Aorta (tissue), 5 donors: ENCODE measurements around the gene ANKMY1. TPM values are rescaled to one million over a fixed set of nuclear protein-coding genes. Genes with fewer than 3 reads are reported as not detected.
A peak's percentile ranks its signal among the peaks of the same experiment; 100 is the strongest.

Experiments used
- ATAC-seq: fragments of 200-7000 bp; cut with Tn5 transposase; one replicate; pipeline ENCODE4 v1.9.1; 2022; ENCODE audit warnings: moderate library complexity; ENCODE audit not compliant: low FRiP score
- DNase-seq, 2 donors: peaks; one replicate each; pipeline ENCODE4 v3.0.0-alpha.2; 2020
- H3K27ac ChIP-seq, 2 donors: one replicate each; pipeline ENCODE4 v1.5.1; 2013; ENCODE audit warnings: low read length in 2 of 2, mild to moderate bottlenecking in 2 of 2, moderate library complexity in 2 of 2, control low read depth in 1 of 2, inconsistent platforms in 1 of 2, low read depth in 1 of 2
- H3K27me3 ChIP-seq, 2 donors: one replicate each; pipeline ENCODE4 v1.6.1; 2013; ENCODE audit warnings: control low read depth in 1 of 2, low read length in 1 of 2, mild to moderate bottlenecking in 1 of 2, moderate library complexity in 1 of 2; ENCODE audit not compliant: insufficient read depth in 2 of 2, control insufficient read depth in 1 of 2
- H3K36me3 ChIP-seq, 2 donors: one replicate each; pipeline ENCODE4 v1.6.1; 2013; ENCODE audit warnings: control low read depth in 1 of 2, low read length in 1 of 2, mild to moderate bottlenecking in 1 of 2; ENCODE audit not compliant: insufficient read depth in 2 of 2, control insufficient read depth in 1 of 2
- H3K4me1 ChIP-seq, 2 donors: one replicate each; pipeline ENCODE4 v1.6.1; 2013; ENCODE audit warnings: low read length in 2 of 2, control low read depth in 1 of 2, mild to moderate bottlenecking in 1 of 2, moderate library complexity in 1 of 2; ENCODE audit not compliant: insufficient read depth in 2 of 2, control insufficient read depth in 1 of 2
- H3K4me3 ChIP-seq, 2 donors: one replicate each; pipeline ENCODE4 v1.5.1; 2013; ENCODE audit warnings: low read length in 2 of 2, control low read depth in 1 of 2, mild to moderate bottlenecking in 1 of 2
- H3K9me3 ChIP-seq: one replicate; pipeline ENCODE4 v1.6.1; 2013; ENCODE audit warnings: mild to moderate bottlenecking, low read length; ENCODE audit not compliant: control insufficient read depth
- WGBS, 2 donors: extraction: QIAGEN DNeasy Blood & Tissue Kit; methylation state at CpG; one replicate each; pipeline ENCODE4 v1.1.7; 2013; 5-methylcytosine and 5-hydroxymethylcytosine counted together
- intact Hi-C, 2 donors: fragments of 100-400 bp; cut with DNase I; formaldehyde crosslinking; loops; one replicate each; pipeline versions ENCODE4 v1.14.2 to v1.15.0; 2022
- long read RNA-seq, 2 donors: library from polyadenylated mRNA; unstranded; transcript quantifications; one replicate each; pipeline ENCODE4 v2.0.0, GENCODE V29; 2020 to 2021
- polyA plus RNA-seq, 2 donors: library from polyadenylated mRNA; stranded (reverse); fragments of 200-250 nt; gene quantifications; one replicate each; pipeline ENCODE4 v1.2.3, GENCODE V29; 2013
- total RNA-seq, 2 donors: library from RNA; stranded (reverse); fragmentation: NEBNext Ultra II Directional; extraction: Animal tissue kit (Norgen Biotek cat#: 25700); gene quantifications; one replicate each; pipeline ENCODE4 v1.2.1, GENCODE V29; 2021
- donor health status: healthy with polysubstance abuse.
- donor health status: Bipolar disorder and iron deficiency.
- donor health status: DM: no; HTN: no; CAD: no.
- donor health status: DM: no; HTN: no; CAD: no.
- donor health status: DM: yes; HTN: yes; CAD: no.

The ANKMY1 gene, protein sequence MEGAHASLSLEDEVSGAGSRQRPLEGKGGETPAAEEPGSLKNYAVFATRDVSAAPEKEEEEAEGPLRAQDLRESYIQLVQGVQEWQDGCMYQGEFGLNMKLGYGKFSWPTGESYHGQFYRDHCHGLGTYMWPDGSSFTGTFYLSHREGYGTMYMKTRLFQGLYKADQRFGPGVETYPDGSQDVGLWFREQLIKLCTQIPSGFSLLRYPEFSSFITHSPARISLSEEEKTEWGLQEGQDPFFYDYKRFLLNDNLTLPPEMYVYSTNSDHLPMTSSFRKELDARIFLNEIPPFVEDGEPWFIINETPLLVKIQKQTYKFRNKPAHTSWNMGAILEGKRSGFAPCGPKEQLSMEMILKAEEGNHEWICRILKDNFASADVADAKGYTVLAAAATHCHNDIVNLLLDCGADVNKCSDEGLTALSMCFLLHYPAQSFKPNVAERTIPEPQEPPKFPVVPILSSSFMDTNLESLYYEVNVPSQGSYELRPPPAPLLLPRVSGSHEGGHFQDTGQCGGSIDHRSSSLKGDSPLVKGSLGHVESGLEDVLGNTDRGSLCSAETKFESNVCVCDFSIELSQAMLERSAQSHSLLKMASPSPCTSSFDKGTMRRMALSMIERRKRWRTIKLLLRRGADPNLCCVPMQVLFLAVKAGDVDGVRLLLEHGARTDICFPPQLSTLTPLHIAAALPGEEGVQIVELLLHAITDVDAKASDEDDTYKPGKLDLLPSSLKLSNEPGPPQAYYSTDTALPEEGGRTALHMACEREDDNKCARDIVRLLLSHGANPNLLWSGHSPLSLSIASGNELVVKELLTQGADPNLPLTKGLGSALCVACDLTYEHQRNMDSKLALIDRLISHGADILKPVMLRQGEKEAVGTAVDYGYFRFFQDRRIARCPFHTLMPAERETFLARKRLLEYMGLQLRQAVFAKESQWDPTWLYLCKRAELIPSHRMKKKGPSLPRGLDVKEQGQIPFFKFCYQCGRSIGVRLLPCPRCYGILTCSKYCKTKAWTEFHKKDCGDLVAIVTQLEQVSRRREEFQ
- total RNA-seq (10 to 100 TPM; 10.4 to 22.0 TPM), polyA plus RNA-seq (1 to 10 TPM; 6.2 to 6.6 TPM)
- long read RNA-seq, donor 1, transcript ANKMY1-208 (5 exons, 3,304 nt) = major isoform, 8 of 23 reads
- long read RNA-seq, donor 1, partial matches to known transcripts = 0 of 23 reads
- long read RNA-seq, donor 1, other reads (novel, unspliced or antisense) = 13 of 23 reads
- long read RNA-seq, donor 2, partial matches to known transcripts = 1 of 12 reads
- long read RNA-seq, donor 2, other reads (novel, unspliced or antisense) = 10 of 12 reads

DNA sequence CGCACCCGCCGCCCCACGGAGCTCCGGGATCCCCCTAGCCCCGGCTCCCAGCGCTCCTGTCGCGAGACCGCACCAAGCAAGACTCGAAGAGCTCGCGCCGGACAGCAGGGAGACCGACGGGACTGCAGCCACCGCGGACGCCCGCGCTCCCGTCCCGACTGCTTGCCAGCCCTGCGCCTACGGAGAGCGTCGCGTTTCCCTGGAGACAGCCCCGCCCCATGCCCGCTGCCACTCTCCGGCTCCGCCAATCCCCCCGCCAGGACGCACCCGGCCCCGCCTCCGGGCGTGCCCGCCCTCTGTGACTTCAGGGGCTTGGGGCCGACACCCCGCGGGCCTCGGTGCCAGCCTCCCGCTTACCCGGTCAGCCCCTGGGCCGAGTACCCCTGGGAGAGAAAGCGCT is at the start of gene ANKMY1:
TSS of gene ANKMY1 (minus strand) at position 181 of the 400 bp plus-strand sequence. CDS start 653 bp downstream, outside the sequence.
- Histone ChIP-seq H3K4me3 (peak within 1 kb of the TSS; percentile 1 to 16), H3K9me3 (no peaks in the 10 kb centered on the region), H3K36me3 (no peaks in the 10 kb centered on the region), H3K27me3 (no peaks in the 10 kb centered on the region), H3K4me1 (no peaks in the 10 kb centered on the region), H3K27ac (no peak within 1 kb of the TSS)
- intact Hi-C loops = no loop called here
- DNase-seq = peak; percentile 79 to 93
- 2 to 3% methylated on average over 46 to 47 of the region's 47 CpGs for WGBS, 2 donors
- no peak for ATAC-seq

DNA sequence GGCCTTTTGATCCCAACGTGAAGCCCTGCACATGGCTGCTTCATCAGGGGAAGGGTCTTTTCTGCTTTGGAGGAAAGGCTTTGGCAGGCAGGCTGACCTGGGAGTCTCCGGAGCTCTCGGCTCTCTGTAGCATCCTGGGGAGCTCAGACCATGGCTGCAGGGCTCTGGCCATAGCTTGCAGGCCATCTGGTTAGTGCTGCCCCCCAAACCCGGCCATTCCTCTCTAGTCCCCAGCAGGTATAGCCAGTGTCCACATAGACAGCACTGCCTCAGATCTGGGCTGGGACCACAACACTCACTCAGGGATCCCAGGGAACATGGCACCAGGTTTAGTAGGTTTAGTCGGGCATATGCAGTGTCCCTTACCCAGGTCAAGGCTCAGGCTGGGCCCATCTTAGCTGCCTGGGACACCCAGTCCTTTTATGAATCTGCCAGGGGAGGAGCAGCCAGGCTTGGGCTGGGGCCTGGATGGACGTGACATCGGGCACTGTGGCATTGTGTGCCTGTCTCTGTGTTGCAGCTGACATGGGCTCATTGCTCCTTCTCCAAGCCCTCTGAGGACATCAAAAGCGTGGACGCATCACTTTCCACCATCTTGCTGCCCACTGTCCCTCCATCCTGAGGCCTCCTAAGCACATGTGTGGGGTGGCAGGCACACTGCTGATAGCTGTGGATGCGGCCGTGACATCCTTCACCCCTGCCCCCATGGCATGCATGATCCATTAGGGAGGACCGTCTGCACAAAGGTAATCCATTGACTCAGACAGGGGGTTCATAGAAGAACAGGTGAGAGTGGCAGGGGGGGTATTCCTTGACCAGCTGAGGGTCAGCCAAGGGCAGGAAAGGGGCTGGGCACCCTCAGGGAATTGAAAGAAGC is 48.3 kb upstream of the ANKMY1 start:
- Histone ChIP-seq H3K27ac (no peak overlapping the region), H3K4me3 (no peak overlapping the region), H3K27me3 (no peaks in the 10 kb centered on the region), H3K9me3 (no peaks in the 10 kb centered on the region), H3K4me1 (no peaks in the 10 kb centered on the region), H3K36me3 (no peaks in the 10 kb centered on the region)
- DNase-seq = peak; percentile 36 to 47
- 80 to 86% methylated on average over 12 of the region's 12 CpGs for WGBS, 2 donors
- ATAC-seq = no peak
- intact Hi-C loops = no loop called here

DNA sequence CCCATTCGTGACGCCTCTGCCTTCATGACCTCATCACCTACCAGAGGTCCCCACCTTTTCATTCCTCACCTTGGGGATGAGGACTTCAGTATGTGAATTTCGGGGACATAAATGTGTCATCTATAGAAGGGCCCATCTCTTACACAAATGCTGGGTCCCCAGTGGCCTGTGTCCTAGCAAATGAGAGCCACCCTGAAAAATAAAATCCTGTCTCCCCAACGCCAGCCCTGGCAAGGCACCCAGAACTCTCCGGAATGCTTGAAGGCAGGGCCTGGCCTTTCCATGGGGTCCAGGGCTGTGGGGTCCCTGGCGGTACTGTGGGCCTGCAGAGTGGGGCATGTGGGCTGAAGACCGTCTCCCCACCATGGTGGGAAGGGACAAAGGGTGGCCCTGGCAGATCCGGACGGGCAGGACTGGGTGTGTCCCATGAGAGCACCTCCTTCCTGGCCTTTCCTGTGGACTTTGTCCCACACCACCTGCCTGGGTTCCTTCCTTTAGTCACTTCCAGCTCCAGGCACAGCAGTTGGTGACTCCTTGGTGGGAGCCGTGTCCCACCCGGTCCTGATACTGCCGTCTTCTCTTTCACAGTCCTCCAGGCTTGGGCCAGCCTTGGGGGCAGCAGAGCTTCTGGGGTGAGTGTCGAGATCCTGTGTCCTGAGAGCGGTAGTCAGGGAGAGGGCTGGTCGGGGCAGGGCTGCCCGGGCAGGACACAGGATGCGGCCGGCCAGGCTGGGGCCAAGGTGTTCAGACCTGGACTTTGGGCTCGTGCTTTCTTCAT is 47.3 kb upstream of the ANKMY1 start:
- Histone ChIP-seq H3K4me3 (no peak overlapping the region), H3K9me3 (no peaks in the 10 kb centered on the region), H3K27me3 (no peaks in the 10 kb centered on the region), H3K4me1 (no peaks in the 10 kb centered on the region), H3K36me3 (no peaks in the 10 kb centered on the region), H3K27ac (no peak overlapping the region)
- WGBS, 2 donors = 90% methylated on average over 19 of the region's 19 CpGs
- ATAC-seq (no peak), DNase-seq (peak; percentile 41 to 72)
- intact Hi-C loops = no loop called here

DNA sequence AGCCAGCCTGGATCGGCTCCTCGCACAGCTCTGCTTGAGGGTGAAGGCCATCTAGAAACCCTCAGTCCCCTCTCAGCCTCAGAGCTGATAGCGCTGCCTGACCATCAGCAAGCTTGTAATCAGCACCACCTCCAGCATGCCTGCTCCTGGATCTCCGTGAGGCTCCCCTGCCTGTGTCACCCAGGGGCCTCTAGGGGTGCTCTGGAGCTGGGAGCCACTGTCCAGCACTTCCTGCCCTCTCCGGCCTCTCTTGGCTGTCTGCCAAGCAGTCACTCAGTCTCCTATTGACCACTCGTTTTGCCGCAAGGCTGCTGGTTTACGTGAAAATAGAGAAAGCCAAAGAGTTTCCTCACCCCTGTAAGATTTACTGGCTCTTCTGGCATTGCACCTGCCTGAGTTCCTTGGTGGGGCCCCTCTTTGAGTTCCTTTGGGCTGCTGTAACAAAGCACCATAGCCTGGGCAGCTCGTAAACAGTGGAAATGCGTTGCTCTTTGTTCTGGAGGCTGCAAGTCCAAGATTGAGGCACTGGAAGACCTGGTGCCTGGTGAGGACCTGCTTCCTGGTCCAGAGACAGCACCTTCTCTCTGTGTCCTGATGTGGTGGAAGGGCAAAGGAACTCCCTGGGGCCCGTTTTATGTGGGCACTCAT is 46.6 kb upstream of the ANKMY1 start:
- intact Hi-C loops = no loop called here
- DNase-seq = peak; percentile 91
- 29 to 32% methylated on average over 11 of the region's 11 CpGs for WGBS, 2 donors
- Histone ChIP-seq H3K27ac (no peak overlapping the region), H3K27me3 (no peaks in the 10 kb centered on the region), H3K4me1 (no peaks in the 10 kb centered on the region), H3K36me3 (no peaks in the 10 kb centered on the region), H3K9me3 (no peaks in the 10 kb centered on the region), H3K4me3 (no peak overlapping the region)
- ATAC-seq = peak; percentile 53

DNA sequence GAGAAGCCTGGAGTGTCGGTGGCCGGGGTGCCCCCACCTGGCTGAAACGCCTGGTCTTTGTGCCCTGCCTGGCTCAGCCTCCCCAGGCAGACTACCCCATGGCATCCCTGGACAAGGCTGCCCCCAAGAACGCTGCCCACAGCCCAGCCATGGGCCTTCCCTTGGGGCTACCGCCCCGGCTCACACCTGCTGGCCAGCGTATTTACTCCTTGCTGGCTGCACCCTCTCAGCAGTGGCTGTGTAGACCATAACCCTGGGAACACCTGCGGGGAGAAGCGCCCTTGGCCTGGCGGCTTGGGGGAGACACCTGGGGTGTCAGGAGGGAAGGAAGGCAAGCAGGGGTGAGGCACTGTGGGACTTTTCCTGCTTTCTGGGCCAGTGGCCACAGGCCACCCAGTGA is 46.1 kb upstream of the ANKMY1 start:
- Histone ChIP-seq H3K27ac (no peak overlapping the region), H3K27me3 (no peaks in the 10 kb centered on the region), H3K4me1 (no peaks in the 10 kb centered on the region), H3K9me3 (no peaks in the 10 kb centered on the region), H3K36me3 (no peaks in the 10 kb centered on the region), H3K4me3 (no peak overlapping the region)
- ATAC-seq (no peak), DNase-seq (peak; percentile 38 to 69)
- 91 to 93% methylated on average over 10 of the region's 10 CpGs for WGBS, 2 donors
- intact Hi-C loops = no loop called here

DNA sequence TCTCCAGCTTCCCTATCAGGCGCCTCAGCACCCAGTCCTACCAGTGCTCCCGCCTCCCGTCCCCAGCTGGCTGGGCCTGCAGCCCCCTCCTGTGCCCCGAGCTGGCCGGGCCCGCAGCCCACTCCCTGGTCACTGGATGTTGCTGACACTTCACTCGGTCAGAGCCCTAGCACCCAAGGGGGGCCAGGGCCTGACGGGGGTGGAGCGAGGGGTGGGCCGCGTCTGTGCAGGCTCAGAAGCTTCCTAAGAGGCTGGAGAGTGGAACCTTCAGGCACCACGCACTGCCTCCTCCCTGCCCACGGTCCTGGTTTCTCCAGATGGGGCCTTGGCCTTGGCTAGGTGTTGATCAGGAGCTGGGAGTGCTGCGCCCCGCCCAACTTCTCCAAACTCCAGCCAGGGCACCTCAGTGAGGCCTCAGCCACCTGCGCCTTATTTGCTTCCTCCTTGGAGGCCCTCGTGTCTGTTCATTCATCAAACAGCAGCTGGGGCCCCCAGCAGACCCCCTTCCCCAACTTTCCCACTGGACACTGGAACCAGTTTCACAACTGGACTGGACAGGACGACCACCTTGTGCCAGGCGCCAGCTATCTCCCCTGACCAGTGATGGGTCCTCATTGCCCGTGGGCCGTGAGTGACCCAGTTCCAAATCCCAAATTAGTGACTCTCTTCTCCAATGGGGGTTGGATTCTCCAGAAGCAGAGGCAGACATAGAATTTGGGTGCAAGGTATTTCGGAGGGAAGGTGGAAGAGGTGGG is 45.5 kb upstream of the ANKMY1 start:
- 92 to 93% methylated on average over 22 of the region's 22 CpGs for WGBS, 2 donors
- Histone ChIP-seq H3K4me1 (no peaks in the 10 kb centered on the region), H3K4me3 (no peak overlapping the region), H3K9me3 (no peaks in the 10 kb centered on the region), H3K27me3 (no peaks in the 10 kb centered on the region), H3K27ac (no peak overlapping the region), H3K36me3 (no peaks in the 10 kb centered on the region)
- DNase-seq (peak; percentile 35 to 67), ATAC-seq (no peak)
- intact Hi-C loops = no loop called here
